A172 (cell line): ENCODE data around the gene SLC12A7. TPM values are rescaled to one million over a fixed set of nuclear protein-coding genes. Genes with fewer than 3 reads are reported as not detected.

Experiments used
- DNase-seq: peaks from one replicate; pipeline ENCODE4 v3.0.0-alpha.2; 2015; ENCODE audit warnings: low spot score
- total RNA-seq: library from RNA; depleted of rRNA; stranded (reverse); fragments of >200 nt; shearing (Covaris generic); gene quantifications from 2 replicates; pipeline ENCODE4 v1.2.3, GENCODE V29; 2014

The SLC12A7 gene
- total RNA-seq, 1 experiment from 2014 or later, result 8.5 TPM

DNA sequence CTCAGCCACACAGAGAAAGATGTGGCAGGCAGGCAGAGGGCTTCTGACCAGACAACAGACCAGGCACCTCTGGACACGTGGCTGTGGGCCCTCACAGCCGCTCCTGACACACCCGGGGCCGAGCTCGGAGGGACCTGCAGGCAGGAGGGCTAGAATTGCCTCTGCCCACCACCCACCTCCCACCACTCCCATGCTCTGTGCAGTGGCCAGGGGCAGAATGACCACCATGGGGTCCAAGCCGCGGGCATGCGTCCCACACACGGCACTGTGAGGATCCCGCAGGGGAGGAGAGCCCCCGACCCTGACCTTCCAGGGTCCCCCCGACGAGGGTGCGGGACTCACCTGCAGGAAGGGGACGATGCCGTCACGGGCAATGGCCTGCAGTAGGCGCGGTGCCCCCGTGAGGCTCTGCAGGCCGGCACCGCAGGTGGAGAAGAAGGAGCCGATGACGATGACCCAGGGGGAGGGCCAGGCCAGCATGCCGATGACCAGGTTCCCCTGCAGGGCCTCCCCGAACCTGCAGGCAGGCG, 34.3 kb downstream of the SLC12A7 start:
- DNase-seq, result no peak

DNA sequence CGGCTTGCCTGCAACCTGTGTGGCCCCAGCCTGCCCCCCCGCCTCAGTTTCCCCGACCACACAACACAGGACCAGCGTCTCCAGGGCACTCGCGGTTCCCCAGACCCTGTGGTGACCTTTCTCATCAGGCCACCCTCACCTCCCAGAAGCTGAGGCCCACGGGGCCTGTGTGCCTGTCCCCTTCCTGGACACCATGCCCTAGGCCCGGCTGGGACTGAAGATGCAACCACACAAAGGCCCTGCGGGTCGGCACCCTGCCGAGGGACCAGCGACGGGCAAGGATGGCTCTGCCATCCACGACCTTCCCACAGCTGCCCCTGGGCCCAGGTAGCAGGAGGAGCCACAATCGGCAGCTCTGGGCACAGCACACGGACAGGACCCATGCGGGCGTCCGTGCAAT, 34.8 kb downstream of the SLC12A7 start:
- DNase-seq, result no peak

DNA sequence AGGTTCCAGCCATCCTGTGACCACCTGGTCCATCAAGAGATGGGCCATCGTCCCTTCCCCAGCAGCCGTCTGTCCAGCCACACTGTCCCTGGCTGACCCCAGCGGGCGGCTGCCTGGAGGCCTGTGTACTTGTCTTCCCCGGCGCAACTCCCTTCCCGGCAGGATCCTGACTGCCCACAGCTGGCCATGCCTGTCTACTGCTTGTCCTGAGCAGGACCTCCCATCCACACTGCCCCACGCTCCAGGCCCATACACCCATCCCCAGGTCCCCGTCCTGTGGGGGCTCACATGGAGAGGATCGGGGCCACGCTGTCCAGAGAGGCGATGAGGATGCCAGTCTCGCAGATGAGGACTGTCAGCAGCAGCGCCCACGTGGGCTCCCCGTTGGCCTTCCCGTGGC, 35.5 kb downstream of the SLC12A7 start:
- no peak for DNase-seq

DNA sequence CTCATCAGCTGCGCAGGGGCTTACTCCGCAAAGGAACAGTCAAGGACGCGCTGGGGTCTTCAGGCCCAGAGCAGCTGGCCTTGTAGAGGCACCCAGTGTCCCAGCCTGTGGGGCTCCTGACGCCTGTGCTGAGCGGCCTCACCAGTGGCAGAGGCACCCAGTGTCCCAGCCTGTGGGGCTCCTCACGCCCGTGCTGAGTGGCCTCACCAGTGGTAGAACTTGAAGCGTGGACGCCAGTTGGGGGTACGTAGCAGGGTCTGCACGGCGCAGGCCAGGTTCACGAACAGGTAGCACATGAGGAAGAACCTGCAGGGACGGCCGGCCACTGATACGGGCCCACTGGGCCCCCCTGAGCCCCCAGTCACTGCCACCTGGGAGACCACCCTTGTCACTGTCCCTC, 35.9 kb downstream of the SLC12A7 start:
- no peak for DNase-seq

DNA sequence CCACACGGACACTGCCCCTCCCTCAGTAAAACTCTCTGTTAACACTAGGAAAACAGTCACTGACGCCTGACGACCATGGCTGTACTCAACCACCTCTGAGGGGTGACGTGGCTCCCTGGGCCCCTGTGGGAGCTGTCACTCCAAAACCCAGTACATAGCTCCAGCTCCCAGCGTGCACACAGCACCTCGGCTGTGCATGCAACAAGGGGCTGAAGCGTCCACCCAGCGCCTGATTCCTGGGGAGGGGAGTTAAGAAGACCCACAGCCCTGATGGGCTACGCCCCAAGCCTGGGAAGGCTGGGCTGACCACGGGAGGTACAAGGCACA, 36.3 kb downstream of the SLC12A7 start:
- no peak for DNase-seq

DNA sequence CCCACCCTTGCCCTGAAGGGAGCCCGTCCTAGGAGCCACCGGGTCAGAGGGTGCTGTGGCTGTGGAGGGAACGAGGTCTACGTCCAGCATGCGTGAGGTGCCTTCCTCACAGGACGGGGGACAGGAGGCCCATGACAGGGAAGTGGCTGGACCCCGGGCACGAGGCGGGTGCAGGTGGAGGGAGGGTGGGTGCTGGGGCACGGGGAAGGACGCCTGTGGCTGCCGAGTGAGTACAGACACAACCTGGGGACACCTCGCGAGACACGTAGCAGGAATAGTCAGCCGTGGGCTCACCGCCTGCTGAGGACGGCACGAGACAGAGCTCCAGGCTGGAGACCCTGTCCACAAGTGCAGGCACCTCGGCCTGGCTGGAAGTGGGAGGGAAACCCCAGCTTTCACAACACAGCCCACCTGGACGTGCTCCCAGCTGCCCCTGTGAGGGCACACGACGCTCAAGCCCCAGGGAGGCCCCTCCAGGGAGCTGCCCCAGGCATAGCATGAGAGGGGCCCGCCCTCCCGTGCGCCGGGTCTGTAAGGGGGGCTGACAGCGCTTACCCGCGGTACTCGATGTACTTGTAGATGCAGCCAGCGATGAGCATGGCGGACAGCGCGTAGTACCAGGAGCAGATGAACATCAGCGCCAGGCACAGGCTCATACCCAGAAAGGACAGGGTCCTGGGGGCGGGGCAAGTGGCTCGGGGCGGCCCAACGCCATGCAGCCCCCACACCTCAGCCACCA, 36.9 kb downstream of the SLC12A7 start:
- DNase-seq, result no peak

DNA sequence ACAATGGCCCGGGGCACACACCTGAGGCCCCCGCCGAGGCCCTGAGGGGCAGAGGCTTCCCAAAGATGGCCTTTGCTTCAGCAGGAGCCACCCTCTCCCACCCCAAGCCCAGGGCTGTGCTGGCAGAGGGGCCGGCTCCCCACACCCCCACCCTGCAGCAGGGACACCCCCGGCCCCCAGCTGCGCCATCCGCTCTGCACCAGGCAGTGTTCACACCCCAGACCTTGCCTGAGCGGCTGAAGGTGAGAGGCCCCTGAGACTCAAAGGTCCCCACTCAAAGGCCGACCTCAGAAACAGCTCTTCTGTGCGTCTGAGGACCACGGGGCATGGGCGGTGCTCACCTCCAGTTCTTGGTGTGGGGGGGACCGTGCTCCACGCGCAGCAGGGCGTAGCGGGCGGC, 37.6 kb downstream of the SLC12A7 start:
- DNase-seq, result no peak

DNA sequence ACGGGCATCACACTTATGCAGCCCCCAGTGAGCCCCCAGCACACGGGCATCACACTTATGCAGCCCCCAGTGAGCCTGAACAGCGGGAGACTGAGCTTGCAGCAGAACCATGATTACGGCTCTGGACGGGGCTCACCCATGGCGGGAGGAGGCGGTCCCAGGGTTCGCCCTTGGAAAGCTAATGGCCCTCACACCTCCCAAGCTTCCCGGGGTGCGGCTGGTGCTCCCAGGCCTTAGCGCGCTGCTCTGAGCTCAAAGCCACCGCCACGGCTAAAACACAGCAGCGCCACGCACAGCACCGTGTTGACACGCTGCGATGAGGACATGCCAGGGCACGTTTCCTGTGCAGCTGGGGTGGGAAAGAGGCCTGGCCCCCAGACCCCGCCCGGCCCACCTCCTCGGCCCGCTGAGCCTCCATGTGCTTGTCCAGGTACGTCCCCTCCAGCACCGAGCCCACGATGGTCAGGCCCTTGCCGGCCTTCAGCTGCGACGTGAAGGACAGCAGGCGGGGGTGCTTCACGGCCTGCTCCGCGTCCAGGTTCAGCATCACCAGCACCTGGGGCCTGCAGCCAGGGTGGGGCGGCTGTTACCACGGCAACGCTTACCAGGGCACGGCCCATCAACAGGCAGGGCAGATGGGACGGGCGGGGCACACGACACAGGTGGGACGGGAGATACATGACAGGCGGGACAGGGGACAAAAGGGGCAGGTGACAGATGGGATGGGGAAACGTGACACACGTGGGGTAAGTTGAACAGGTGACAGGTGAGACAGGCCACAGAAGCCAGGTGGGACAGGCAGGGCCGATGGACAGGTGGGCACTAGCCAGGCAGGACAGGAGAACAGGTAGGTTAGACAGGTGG, 38.4 kb downstream of the SLC12A7 start:
- DNase-seq, result no peak

DNA sequence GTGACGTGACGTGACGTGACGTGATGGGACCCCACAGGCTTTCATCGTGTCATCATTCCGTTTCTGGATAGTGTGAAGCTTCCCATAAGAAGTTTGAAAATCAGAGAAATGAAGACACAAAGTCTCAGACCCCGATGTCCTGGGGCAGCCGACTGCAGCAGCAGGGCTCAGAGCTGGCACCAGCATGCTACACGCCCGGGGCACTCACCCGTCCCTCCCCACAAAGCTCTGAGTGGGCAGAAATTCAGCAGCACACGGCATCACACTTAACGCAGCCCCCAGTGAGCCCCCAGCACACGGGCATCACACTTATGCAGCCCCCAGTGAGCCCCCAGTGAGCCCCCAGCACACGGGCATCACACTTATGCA, 42.2 kb downstream of the SLC12A7 start:
- DNase-seq, result no peak

DNA sequence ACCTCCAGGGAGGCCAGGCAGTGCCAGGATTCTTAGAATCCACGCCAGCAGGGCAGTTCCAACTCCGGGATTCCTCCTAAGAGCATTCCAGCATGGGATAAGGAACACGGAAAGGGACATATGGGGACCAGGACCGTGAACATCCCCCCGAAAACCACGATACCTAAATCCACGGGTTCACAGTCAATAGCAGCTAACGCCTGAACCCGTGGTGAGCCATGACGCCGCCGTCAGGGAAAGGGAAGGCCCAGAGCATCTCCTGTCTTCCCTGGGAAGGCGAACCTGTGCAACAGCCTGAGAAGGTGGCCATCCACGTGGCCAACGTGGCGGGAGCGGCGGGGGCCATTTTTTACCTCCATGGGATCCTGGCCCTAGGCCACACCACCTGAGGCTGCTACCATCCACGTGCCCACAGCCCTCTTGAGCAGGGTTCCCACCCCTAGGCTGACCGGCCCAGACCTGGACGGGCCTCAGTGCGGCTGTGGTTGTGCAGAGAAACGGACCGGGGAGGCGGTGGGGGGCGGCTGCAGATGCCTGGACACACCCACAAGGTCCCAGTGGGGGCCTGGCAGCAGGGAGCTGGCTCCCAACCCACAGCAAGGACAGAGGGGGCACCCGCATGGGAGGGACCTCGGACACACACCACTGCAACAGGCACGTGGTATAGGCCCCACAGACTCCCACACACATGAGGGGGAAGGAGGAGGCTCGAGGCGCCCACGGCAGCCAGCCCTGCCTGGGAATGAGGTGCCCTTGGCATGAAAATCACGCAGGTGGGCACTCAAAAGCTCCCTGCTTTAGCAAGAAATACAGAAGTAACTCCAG, 42.8 kb downstream of the SLC12A7 start:
- no peak for DNase-seq

DNA sequence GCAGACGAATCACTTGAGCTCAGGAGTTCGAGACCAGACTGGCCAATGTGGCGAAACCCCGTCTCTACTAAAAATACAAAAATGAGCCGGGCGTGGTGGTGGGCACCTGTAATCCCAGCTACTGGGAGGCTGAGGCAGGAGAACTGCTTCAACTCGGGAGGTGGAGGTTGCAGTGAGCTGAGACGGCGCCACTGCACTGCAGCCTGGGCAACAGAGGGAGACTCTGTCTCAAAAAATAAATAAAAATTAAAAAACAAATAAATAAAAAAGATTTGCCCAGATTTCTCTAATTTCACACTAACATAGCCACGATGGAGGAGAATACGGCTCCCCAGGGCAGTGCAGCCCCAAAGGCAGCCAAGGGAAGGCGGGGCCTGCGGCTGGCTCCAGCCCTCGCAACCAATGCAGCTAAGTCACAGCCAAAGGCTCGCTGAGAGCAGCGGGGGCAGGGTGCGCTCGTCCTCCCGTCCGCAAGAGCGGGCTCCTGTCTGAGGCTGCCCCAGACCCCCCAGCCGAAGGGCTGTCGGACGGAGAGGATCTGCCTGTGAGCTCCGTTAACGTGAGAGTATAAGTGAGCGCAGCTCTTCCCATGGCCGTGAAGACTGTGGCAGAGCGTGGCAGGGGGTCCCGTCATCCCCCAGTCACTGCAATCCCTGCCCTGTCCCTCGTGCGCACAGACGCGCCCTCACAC, 43.5 kb downstream of the SLC12A7 start:
- no peak for DNase-seq

DNA sequence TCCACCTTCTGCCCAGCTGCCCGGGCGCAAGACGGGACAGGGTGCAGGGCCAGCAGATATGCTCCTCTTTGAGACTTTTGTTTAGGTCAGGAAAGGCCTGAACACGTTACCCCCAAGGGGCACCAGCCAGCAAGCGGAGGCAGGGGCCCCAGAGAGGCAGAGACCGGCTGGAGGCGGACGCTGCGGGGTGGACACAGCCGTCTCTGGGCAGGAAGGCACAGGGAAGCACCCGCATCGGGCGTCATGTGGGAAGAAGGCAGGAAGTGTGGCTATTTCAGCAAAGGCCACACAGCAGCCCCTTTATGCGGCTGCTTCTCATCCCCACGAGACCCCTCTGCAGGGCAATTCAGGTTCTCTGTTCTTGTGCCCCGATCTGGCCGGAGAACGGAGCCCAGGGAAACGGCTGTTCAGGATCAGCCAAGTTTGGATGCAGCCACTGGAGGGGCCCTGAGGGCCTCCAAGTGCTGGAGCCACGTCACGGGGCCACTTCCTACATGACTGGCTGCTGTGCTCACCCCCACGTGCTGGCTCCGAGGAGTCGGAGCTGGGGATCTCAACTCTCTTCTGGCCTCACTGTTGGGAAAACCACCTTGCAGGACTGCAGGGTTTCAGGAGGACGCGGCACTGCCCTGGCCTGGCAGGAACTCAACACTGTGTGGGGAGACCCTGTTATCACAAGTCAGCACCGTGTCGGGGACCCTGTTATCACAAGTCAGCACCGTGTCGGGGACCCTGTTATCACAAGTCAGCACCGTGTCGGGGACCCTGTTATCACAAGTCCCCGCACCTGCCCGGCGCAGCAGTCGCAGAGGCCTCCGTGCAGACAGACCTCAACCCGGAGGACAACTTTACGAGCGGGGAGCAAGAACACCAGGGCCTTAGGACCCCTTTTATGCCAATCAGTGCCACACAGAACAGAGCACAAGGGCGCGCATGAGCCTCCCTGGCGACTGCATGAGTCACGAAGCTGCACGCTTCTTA, 44.4 kb downstream of the SLC12A7 start:
- DNase-seq, result no peak

DNA sequence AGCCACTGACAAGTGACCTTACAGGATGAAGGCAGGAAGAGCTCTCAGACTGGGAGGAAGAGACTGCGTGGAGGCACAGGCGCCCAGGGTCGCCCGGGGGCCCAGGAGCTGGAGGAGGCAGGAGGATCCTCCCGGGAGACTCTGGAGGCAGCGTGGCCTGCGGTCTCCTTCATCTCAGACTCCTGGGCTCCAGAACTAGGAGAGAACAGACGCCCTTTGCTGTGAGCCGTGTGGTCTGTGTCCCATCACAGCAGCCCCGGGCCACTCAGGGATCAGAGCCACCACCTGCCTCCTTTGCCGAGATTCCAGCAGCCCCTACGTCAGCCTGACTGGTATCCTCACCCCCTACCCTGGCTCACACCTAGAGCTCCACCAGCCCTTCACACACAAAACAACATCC, 45.2 kb downstream of the SLC12A7 start:
- DNase-seq, result no peak

DNA sequence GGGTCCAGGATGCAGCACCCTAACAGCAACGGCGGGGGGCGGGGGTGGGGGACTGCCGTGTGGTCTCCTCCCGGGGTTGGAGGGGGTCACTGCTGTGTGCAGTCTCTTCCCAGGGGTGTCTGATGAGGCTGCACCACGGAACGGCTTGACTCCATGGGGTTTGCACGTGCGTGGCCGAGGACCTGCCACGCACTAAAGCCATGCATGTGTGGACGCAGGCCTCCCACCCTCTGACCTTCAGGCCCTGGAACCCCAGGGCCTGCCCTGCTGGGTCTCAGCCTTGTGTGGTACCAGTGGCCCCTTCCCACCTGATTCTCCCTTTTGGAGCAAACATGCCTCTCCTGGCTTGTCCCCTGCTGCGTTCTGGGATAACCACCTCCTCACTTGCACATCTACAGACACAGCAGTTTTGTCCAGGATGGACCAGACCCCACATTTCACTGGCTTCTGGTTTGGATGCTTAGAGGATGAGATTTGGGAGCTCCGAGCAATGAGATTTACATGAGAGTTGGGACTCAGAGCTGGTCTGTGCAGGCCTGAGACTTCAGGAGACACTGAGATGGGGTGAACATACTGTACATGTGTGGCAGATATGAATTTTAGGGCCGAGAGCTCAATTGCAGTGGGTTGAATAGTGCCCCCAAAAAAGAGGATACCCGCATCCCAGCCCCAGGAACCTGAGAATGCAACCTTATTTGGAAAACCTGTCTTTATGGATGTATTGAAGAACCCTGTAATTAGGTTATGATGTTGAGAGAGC, 45.8 kb downstream of the SLC12A7 start:
- DNase-seq, result no peak

DNA sequence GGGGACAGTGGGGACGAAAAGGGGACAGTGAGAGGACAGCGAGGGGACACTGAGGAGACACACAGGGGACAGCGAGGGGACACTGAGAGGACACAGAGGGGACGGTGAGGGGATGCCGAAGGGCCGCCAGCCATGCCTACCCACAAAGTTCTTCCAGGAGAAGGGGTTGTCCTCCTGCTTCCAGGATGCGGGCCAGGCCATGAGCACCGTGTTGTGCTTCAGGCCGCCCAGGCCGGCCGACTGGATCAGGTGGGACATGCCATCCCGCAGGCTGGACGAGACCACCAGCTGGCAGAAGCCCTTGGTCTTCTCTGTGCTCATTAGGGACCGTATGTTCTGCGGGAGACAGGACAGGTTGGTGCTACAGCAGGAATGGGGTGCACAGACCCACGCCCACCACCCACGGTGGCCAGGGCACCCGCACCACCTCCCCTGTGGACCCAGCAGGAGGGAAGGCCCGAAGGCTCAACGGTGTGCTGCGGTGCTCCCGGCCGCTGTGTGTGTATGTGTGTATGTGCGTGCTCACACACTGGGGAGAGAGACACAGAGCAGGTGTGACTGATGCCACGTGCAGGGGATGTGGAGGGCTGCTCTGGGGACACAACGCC, 46.6 kb downstream of the SLC12A7 start:
- no peak for DNase-seq

DNA sequence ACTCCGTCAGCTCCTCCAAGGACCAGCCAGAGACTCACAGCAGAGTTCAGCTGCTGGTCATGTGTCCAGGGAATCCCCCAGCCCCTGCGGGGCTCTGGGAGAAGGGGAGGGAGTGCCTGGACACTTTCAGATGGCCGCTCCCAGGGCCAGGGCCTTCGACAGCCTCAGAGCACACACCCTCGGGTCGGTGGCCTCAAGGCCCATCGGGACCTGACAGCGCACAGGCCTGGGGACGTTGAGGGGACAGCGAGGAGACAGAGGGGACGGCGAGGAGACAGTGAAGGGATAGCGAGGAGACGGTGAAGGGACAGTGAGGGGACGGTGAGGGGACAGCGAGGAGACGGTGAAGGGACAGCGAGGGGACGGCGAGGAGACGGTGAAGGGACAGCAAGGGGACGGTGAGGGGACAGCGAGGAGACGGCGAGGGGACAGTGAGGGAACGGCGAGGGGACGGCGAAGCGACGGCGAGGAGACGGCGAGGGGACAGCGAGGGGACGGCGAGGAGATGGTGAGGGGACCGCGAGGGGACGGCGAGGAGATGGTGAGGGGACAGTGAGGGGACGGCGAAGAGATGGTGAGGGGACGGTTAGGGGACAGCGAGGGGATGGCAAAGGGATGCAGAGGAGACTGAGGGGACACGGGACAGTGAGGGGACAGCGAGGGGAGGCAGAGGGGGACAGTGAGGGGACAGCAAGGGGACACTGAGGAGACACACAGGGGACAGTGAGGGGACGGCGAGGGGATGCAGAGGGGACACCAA, 47.3 kb downstream of the SLC12A7 start:
- DNase-seq, result no peak

DNA sequence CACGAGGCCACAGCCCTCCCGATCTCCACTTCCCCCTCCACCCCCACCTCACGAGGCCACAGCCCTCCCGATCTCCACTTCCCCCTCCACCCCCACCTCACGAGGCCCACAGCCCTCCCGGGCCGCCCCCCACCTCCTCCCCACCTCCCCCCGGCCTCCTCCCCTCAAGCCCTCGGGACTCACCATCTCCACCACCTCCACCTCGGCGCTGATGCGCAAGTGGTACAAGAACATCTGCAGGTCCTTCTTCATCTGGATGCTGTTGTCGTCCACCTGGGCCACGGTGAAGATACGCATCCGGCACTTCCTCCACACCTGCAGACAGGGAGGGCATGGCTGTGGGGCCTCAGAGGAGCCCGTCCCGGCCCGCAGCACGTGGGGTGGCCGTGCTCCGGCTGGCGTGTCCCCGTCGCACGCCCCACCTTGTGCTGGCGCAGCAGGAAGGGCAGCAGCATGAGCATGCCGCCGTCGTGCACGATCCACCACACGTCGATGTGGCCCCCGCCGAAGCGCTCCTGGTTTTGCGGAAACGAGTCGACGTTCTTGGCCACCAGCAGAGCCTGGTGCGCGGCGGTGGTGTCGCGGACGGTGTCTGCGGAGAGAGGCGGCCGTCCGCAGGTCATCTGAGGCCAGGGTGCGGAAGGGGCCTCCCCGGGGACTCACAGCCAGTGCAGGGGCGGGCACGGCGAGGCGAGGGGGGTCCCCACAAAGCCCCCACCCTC, 48.0 kb downstream of the SLC12A7 start:
- DNase-seq, result no peak
